HG02588 (cell line): ENCODE measurements around the gene PLA2G4F.

ENCODE experiments used
- ATAC-seq: cut with Tn5 transposase; IDR thresholded peaks from one replicate; pipeline ENCODE4 v1.9.1; 2021; ENCODE audit warnings: mild to moderate bottlenecking, moderate library complexity; ENCODE audit not compliant: unreplicated experiment

Gene PLA2G4F

GRCh38 chr15:42134617-42135245, 21.7 kb downstream of the PLA2G4F start:
- ATAC-seq = no peak

GRCh38 chr15:42133886-42134502, 22.4 kb downstream of the PLA2G4F start:
- ATAC-seq = no peak

GRCh38 chr15:42133356-42133755, 23.1 kb downstream of the PLA2G4F start:
- no peak for ATAC-seq

GRCh38 chr15:42131826-42132806, 24.3 kb downstream of the PLA2G4F start:
- ATAC-seq = no peak

- no peak for ATAC-seq
These were observed 25.4 kb downstream of the PLA2G4F start for GRCh38 chr15:42131006-42131405.

GRCh38 chr15:42130246-42130986, 26.0 kb downstream of the PLA2G4F start:
- ATAC-seq = no peak

- ATAC-seq = no peak
These were observed 27.1 kb downstream of the PLA2G4F start for GRCh38 chr15:42129364-42129763.

GRCh38 chr15:42128476-42128875, 28.0 kb downstream of the PLA2G4F start:
- ATAC-seq = no peak

GRCh38 chr15:42123546-42123945, 32.9 kb downstream of the PLA2G4F start:
- ATAC-seq = no peak

GRCh38 chr15:42121682-42122081, 34.8 kb downstream of the PLA2G4F start:
- ATAC-seq = no peak

GRCh38 chr15:42121021-42121420, 35.4 kb downstream of the PLA2G4F start:
- ATAC-seq = no peak

- no peak for ATAC-seq
These were observed 36.2 kb downstream of the PLA2G4F start for GRCh38 chr15:42120285-42120684.

GRCh38 chr15:42119446-42119760, 37.0 kb downstream of the PLA2G4F start:
- ATAC-seq = no peak

GRCh38 chr15:42118650-42119445, 37.6 kb downstream of the PLA2G4F start:
- ATAC-seq = no peak

- no peak for ATAC-seq
These were observed 44.5 kb downstream of the PLA2G4F start for GRCh38 chr15:42111924-42112323.

- ATAC-seq = no peak
These were observed 46.1 kb downstream of the PLA2G4F start for GRCh38 chr15:42110367-42110766.

- ATAC-seq = no peak
These were observed 47.6 kb downstream of the PLA2G4F start for GRCh38 chr15:42108806-42109205.

- ATAC-seq = no peak
These were observed 48.2 kb downstream of the PLA2G4F start for GRCh38 chr15:42108189-42108588.

GRCh38 chr15:42107473-42107872, 49.0 kb downstream of the PLA2G4F start:
- no peak for ATAC-seq

GRCh38 chr15:42106288-42106687, 50.1 kb downstream of the PLA2G4F start:
- no peak for ATAC-seq
